Measurements from ENCODE around the gene CALY. TPM values are rescaled to one million over a fixed set of nuclear protein-coding genes. Genes with fewer than 3 reads are reported as not detected.

Gene CALY
- total and polyA plus RNA-seq, 8 donors = 0.75 to 17.8 (median 3.2) TPM

DNA sequence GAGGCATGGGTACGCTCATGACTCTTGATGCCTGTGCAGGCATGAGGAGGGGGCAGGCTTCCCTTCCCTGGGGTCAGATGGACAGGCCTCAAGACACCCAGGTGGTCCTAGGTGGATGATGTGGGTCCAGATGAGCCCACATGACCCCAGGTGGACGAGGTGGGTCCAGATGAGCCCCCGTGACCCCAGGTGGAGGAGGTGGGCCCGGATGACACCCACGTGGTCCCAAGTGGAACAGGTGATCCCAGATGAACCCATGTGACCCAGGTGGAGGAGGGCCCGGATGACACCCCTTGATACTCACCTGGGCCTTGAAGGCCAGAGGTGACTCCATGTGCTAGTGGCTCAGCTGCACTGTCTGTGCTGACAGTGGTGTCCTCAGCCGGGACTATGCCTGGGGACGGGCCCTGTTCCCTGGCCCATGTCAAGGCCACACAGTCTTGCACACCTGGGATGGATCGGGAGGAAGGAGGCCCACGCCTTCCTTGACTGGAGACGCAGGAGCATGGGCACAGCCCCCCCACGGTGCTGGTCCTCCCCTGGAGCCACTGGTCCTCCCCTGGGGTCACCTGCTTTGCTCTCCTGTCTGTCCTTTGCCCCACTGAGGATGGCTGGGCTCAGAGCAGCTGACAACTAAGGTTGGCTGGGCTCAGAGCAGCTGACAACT is 13.7 kb upstream of the CALY start:
- TF ChIP-seq, protein P1, sequence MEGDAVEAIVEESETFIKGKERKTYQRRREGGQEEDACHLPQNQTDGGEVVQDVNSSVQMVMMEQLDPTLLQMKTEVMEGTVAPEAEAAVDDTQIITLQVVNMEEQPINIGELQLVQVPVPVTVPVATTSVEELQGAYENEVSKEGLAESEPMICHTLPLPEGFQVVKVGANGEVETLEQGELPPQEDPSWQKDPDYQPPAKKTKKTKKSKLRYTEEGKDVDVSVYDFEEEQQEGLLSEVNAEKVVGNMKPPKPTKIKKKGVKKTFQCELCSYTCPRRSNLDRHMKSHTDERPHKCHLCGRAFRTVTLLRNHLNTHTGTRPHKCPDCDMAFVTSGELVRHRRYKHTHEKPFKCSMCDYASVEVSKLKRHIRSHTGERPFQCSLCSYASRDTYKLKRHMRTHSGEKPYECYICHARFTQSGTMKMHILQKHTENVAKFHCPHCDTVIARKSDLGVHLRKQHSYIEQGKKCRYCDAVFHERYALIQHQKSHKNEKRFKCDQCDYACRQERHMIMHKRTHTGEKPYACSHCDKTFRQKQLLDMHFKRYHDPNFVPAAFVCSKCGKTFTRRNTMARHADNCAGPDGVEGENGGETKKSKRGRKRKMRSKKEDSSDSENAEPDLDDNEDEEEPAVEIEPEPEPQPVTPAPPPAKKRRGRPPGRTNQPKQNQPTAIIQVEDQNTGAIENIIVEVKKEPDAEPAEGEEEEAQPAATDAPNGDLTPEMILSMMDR (IDR thresholded peaks at IDR 0.05) = no peak
- H3K4me3 ChIP-seq = no peak overlapping the region
- no peaks in the 10 kb centered on the region for H3K27me3 ChIP-seq
- no peak for DNase-seq
- peak in 1 of 4 donors; percentile 8 for ATAC-seq
- no peaks in the 10 kb centered on the region for H3K36me3 ChIP-seq
- H3K9me3 ChIP-seq = no peaks in the 10 kb centered on the region
- H3K4me1 ChIP-seq = no peaks in the 10 kb centered on the region
- WGBS, 2 donors = 71 to 73% methylated on average over 12 of the region's 12 CpGs
- no peak overlapping the region for H3K27ac ChIP-seq
- intact Hi-C loops (cut with DNase I) = no loop called here
- FAIRE-seq = no peak

DNA sequence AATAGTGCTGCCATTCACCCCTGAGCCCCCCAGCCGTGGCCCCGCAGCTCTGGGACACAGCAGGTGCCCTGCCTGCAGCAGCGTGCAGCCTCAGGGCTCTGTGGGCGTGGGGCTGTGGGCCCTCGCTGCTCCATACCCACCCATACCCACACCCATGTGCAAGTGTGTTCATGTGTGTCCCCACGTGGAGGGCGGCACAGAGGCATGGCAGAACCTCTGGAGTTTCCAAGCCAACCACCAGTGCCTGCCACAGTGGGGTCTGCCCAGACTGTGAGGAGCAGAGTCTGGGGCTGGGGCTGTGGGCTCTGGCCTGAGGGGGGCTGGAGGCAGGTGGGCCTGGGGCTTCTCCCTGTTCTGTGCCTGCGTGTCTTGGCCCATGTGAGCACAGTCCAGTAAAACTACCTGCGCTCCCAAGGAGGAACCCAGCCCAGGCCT is 12.9 kb upstream of the CALY start:
- 69 to 70% methylated on average over 9 of the region's 9 CpGs for WGBS, 2 donors
- Histone ChIP-seq H3K36me3 (no peaks in the 10 kb centered on the region), H3K27me3 (no peaks in the 10 kb centered on the region), H3K4me1 (no peaks in the 10 kb centered on the region), H3K27ac (no peak overlapping the region), H3K9me3 (no peaks in the 10 kb centered on the region), H3K4me3 (no peak overlapping the region)
- TF ChIP-seq, protein P1 (IDR thresholded peaks at IDR 0.05) = no peak
- DNase-seq = peak in 1 of 6 donors; percentile 72
- ATAC-seq = no peak
- intact Hi-C loops (cut with DNase I) = no loop called here
- no peak for FAIRE-seq

DNA sequence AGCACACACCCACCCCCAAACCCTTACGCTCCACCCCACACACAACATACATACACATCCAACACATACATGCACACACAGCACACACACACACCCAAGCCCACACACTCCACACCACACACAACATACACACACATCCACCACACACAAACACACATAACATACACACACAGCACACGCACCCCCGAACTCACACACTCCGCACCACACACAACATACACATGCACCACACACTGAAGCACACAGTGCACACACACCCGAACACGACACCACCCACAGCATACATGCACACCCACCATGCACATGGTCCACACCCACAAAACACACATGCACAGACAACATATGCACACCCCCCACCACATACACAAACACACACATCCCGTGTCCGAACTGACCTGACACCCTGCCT is 12.5 kb upstream of the CALY start:
- TF ChIP-seq, protein P1 (IDR thresholded peaks at IDR 0.05) = no peak

DNA sequence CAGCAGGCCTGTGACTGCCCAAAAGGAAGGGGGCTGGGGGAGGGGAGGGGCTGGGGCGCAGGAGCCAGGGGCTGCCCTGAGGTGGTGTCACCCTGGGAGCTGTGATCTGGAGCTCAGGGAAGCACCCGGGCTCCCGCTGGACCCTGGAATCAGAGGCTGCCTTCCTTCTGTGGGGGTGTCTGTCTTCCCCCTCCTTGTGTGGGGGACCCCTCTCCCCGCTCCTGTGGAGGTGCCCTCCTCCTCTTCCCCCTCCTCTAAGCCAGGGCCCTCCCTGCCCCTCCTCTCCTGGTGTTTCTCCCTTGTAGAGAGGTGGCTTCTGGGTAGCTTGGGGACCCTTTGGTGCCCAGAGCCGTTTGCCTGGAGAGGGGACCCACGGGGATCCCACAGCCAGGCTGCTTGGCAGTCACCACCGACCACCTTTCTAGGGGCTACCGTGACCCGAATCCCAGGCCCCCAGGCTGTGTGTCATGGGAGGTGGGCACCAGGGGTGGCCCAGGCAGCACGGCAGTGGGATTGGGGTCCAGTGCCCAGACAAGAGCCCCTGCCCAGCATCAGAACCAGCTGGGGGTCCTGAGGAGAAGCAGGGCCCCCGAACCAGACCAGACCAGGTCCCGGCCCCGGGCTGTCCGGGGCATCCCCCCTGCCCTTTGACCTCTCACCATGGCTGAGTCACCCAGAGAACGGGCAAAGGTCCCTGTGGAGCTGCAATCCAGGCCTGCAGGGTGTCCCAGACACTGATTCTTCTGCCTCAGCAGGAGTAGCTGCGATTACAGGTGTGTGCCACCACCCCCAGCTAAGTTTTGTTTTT is 11.2 kb upstream of the CALY start:
- ATAC-seq (no peak), FAIRE-seq (no peak), DNase-seq (no peak)
- Histone ChIP-seq H3K4me1 (no peaks in the 10 kb centered on the region), H3K27me3 (peaks cover 0 to 4% (median 0%) of the 10 kb centered on the region in 4 donors), H3K9me3 (no peaks in the 10 kb centered on the region), H3K27ac (no peak overlapping the region), H3K4me3 (no peak overlapping the region), H3K36me3 (no peaks in the 10 kb centered on the region)
- TF ChIP-seq, protein P1 (IDR thresholded peaks at IDR 0.05) = no peak
- WGBS, 2 donors = 40 to 53% methylated on average over 12 to 16 of the region's 16 CpGs
- intact Hi-C loops (cut with DNase I) = no loop called here

More for the DNA sequence above, 12.5 kb upstream of the CALY start:
- WGBS, 2 donors = 66 to 81% methylated on average over 8 of the region's 8 CpGs
- DNase-seq (no peak), ATAC-seq (no peak), FAIRE-seq (no peak)
- Histone ChIP-seq H3K27me3 (no peaks in the 10 kb centered on the region), H3K36me3 (no peaks in the 10 kb centered on the region), H3K4me3 (no peak overlapping the region), H3K9me3 (no peaks in the 10 kb centered on the region), H3K4me1 (no peaks in the 10 kb centered on the region), H3K27ac (no peak overlapping the region)
- intact Hi-C loops (cut with DNase I) = no loop called here

DNA sequence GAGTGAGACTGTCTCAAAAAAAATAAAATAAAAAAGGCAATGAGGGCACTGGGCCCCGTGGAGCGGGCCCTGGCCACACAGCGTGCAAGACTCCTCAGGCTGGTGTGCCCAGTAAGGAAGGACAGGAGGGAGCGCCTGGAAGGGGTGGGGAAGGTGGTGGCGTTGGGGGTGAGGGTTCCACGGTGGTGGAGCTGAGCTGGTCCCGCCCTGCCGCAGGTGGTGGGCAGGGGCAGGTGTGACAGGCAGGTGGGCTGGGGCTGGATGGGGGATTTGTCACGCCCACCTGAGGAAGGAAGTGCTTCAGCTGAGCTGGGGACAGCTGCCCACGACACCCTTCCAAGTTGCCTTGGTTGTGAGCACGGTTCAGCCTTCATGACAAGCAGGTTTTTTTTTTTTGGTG is 9.7 kb upstream of the CALY start:
- Histone ChIP-seq H3K4me3 (no peak overlapping the region), H3K27ac (no peak overlapping the region), H3K27me3 (peaks cover 0 to 4% (median 0%) of the 10 kb centered on the region in 4 donors), H3K36me3 (no peaks in the 10 kb centered on the region), H3K4me1 (no peaks in the 10 kb centered on the region), H3K9me3 (no peaks in the 10 kb centered on the region)
- FAIRE-seq (no peak), DNase-seq (no peak), ATAC-seq (no peak)
- WGBS, 2 donors = 63 to 64% methylated on average over 10 to 11 of the region's 11 CpGs
- intact Hi-C loops (cut with DNase I) = no loop called here
- TF ChIP-seq, protein P1 (IDR thresholded peaks at IDR 0.05) = no peak

All from pancreas (tissue), 10 donors.